Gastrocnemius medialis (tissue), 4 donors: ENCODE data around the gene ZFAND6. TPM values are rescaled to one million over a fixed set of nuclear protein-coding genes. Genes with fewer than 3 reads are reported as not detected.

Source experiments
- ATAC-seq, 2 donors: fragments of 150-250 bp; one replicate each; pipeline ENCODE4 v1.9.1; 2016
- DNase-seq, 2 donors: peaks; one replicate each; pipeline ENCODE4 v3.0.0-alpha.2; 2019
- H3K27ac ChIP-seq, 4 donors: fragments of 200-600 bp; sonication (generic); 1 replicate in 1 of 4; 2 replicates in 3 of 4; pipeline ENCODE4 v1.5.1; 2016 to 2018; ENCODE audit warnings: mild to moderate bottlenecking in 2 of 4, moderate library complexity in 1 of 4
- H3K27me3 ChIP-seq, 3 donors: fragments of 200-600 bp; sonication (generic) in 2 of 3; 1 replicate in 1 of 3; 2 replicates in 2 of 3; pipeline versions ENCODE4 v1.5.1 to v1.6.0; 2016 to 2019; ENCODE audit warnings: mild to moderate bottlenecking in 1 of 3, moderate library complexity in 1 of 3
- H3K36me3 ChIP-seq, 2 donors: fragments of 200-600 bp; sonication (generic) in 1 of 2; one replicate each; pipeline ENCODE4 v1.5.1; 2017 to 2018
- H3K4me1 ChIP-seq, 2 donors: fragments of 200-600 bp; sonication (generic) in 1 of 2; one replicate each; pipeline ENCODE4 v1.5.1; 2016 to 2017; ENCODE audit warnings: mild to moderate bottlenecking in 2 of 2
- H3K4me3 ChIP-seq, 4 donors: fragments of 200-600 bp; sonication (generic) in 3 of 4; 1 replicate in 1 of 4; 2 replicates in 3 of 4; pipeline ENCODE4 v1.5.1; 2016 to 2019; ENCODE audit warnings: mild to moderate bottlenecking in 2 of 4
- H3K9me3 ChIP-seq, 3 donors: fragments of 200-600 bp; sonication (generic) in 2 of 3; 1 replicate in 1 of 3; 2 replicates in 2 of 3; pipeline ENCODE4 v1.5.1; 2016 to 2019
- POLR2A ChIP-seq, 2 donors: fragments of 450-650 bp; IDR thresholded peaks; one replicate each; pipeline ENCODE4 v1.6.1; 2017; ENCODE audit warnings: antibody characterized with exemption in 2 of 2, mild to moderate bottlenecking in 2 of 2, moderate library complexity in 2 of 2
- in situ Hi-C, 4 donors: fragments of 200-750 bp; cut with MboI; loops; one replicate each; pipeline versions ENCODE4 v1.15.0 to v1.8.0; 2017; ENCODE audit warnings: low sequenced_read_pairs in 4 of 4
- intact Hi-C: fragments of 100-400 bp; cut with DNase I; formaldehyde crosslinking; loops from one replicate; pipeline ENCODE4 v1.15.1; 2023; ENCODE audit warnings: low total_unique reads
- total RNA-seq, 4 donors: library from RNA; depleted of rRNA; stranded (reverse); fragments of >200 nt; gene quantifications; one replicate each; pipeline versions ENCODE4 v1.1.0 to v1.2.3, GENCODE V29; 2016
- TF ChIP-seq, protein P1 (sequence below), 5 experiments: fragments of 450-650 bp in 3 of 5; fragments of 200-600 bp in 2 of 5; sonication (generic) in 2 of 5; IDR thresholded peaks in 4 of 5; conservative IDR thresholded peaks in 1 of 5; 1 replicate in 4 of 5; 2 replicates in 1 of 5; pipeline ENCODE4 v1.5.1; 2016 to 2019; ENCODE audit warnings: antibody characterized with exemption in 5 of 5, mild to moderate bottlenecking in 3 of 5, moderate library complexity in 3 of 5

The ZFAND6 gene
- total RNA-seq, 4 donors from 2014 or later, result 95.4 to 196 (median 146) TPM

DNA sequence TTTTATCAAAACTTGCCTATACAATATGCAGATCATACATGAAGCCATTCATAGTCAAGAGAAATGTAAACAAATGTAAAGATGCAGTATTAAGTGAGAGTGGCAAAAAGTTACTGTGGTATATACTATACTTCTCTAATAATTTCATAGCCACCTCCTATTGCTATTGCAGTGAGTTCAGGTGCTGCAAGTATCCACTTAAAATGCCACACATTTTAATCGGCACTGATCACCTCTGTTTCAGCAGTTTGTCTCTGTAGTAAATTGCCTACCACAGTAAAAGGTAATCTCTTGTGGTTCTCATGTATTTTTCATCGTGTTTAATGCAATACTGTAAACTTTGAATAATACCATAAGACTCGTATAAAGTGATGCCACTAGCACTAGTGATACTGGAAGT is 72.9 kb downstream of the ZFAND6 start:
- Histone ChIP-seq H3K4me3 (no peak overlapping the region), H3K4me1 (no peaks in the 10 kb centered on the region), H3K9me3 (no peaks in the 10 kb centered on the region), H3K27ac (no peak overlapping the region), H3K27me3 (no peaks in the 10 kb centered on the region), H3K36me3 (peaks cover 0 to 38% of the 10 kb centered on the region in 2 donors)
- ATAC-seq (no peak), DNase-seq (no peak)
- TF ChIP-seq, protein P1, sequence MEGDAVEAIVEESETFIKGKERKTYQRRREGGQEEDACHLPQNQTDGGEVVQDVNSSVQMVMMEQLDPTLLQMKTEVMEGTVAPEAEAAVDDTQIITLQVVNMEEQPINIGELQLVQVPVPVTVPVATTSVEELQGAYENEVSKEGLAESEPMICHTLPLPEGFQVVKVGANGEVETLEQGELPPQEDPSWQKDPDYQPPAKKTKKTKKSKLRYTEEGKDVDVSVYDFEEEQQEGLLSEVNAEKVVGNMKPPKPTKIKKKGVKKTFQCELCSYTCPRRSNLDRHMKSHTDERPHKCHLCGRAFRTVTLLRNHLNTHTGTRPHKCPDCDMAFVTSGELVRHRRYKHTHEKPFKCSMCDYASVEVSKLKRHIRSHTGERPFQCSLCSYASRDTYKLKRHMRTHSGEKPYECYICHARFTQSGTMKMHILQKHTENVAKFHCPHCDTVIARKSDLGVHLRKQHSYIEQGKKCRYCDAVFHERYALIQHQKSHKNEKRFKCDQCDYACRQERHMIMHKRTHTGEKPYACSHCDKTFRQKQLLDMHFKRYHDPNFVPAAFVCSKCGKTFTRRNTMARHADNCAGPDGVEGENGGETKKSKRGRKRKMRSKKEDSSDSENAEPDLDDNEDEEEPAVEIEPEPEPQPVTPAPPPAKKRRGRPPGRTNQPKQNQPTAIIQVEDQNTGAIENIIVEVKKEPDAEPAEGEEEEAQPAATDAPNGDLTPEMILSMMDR (IDR thresholded peaks at IDR 0.05 in 4 of 5, conservative IDR thresholded peaks at IDR 0.05 in 1 of 5), result no peak
- intact Hi-C loops (no loop called here), in situ Hi-C loops (no loop called here)

DNA sequence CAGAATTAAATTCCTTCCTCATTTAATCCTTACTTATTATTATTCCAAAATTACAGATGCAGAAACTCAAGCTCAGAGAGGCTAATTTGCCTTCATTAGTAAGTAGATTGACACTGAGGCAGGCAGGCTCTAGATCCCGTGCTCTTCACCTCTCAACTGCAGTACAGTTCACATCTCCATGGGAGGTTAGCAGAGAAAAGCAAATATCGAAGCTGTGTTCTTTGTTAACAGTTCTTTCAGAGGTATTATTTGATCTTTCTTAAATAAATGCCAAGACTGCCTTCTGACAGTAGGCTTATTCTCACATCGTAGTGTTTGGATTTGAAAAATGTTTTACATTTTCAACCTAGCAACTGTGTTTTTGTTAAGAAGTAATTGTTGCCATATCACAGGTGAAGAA is 77.4 kb downstream of the ZFAND6 start:
- in situ Hi-C loops, result no loop called here
- no peaks in the 10 kb centered on the region for H3K9me3 ChIP-seq
- no peak for DNase-seq
- H3K27ac ChIP-seq, result no peak overlapping the region
- H3K27me3 ChIP-seq, result no peaks in the 10 kb centered on the region
- H3K4me1 ChIP-seq, result no peaks in the 10 kb centered on the region
- ATAC-seq, result no peak
- H3K36me3 ChIP-seq, result peaks cover 0 to 34% of the 10 kb centered on the region in 2 donors
- TF ChIP-seq, protein P1 (IDR thresholded peaks at IDR 0.05 in 4 of 5, conservative IDR thresholded peaks at IDR 0.05 in 1 of 5), result no peak
- no peak for TF ChIP-seq POLR2A (IDR thresholded peaks at IDR 0.05)
- intact Hi-C loops, result no loop called here
- H3K4me3 ChIP-seq, result no peak overlapping the region

DNA sequence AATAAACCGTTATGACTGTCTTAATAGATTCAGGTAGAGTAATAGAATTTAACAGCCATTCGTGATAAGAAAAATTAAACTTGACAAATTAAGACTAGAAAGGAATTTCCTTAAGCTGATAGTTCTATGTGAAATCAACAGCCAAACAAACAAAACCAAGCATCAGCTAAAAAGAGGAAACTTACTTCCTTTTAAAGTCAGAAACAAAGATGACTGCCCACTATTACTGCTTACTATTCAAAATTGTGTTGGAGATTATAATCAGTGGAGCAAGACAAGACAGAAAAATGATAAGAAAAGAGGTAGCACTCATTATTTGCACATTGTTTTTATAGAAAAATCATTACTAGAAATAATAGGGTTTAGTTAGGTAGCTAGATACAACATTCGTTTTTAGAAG is 79.5 kb downstream of the ZFAND6 start:
- Histone ChIP-seq H3K4me1 (no peaks in the 10 kb centered on the region), H3K4me3 (no peak overlapping the region), H3K9me3 (no peaks in the 10 kb centered on the region), H3K36me3 (peaks cover 0 to 22% of the 10 kb centered on the region in 2 donors), H3K27ac (no peak overlapping the region), H3K27me3 (no peaks in the 10 kb centered on the region)
- DNase-seq, result no peak
- intact Hi-C loops, result no loop called here
- no peak for ATAC-seq
- TF ChIP-seq POLR2A (IDR thresholded peaks at IDR 0.05), result no peak
- TF ChIP-seq, protein P1 (IDR thresholded peaks at IDR 0.05 in 4 of 5, conservative IDR thresholded peaks at IDR 0.05 in 1 of 5), result no peak
- in situ Hi-C loops, result no loop called here

DNA sequence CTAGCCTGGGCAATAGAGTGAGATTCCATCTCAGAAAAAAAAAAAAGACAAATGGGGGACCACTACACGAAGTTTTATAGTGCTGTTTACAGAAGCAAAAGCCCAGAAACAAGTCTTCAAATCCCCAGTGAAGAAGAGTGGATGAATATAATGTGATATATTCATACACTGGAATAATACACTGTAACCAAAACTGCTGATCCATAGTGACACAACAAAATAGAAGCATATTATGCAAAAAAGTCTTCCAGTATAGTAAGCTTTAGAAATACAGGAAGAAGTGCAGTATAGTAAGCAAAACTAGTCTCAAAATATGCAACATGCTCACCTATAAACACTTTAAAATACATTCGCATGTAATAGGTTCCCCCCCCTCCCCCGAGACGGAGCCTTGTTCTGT is 81.4 kb downstream of the ZFAND6 start:
- no peaks in the 10 kb centered on the region for H3K27me3 ChIP-seq
- H3K36me3 ChIP-seq, result peaks cover 0 to 5% of the 10 kb centered on the region in 2 donors
- H3K27ac ChIP-seq, result no peak overlapping the region
- ATAC-seq, result no peak
- intact Hi-C loops, result no loop called here
- H3K9me3 ChIP-seq, result no peaks in the 10 kb centered on the region
- in situ Hi-C loops, result loop anchor here in 2 of 4 donors (10.0 kb wide), 2 partner anchors 66 to 76 kb away; no protein-coding TSS in a partner anchor
- H3K4me1 ChIP-seq, result no peaks in the 10 kb centered on the region
- no peak for DNase-seq
- no peak overlapping the region for H3K4me3 ChIP-seq
- no peak for TF ChIP-seq POLR2A (IDR thresholded peaks at IDR 0.05)
- TF ChIP-seq, protein P1 (IDR thresholded peaks at IDR 0.05 in 4 of 5, conservative IDR thresholded peaks at IDR 0.05 in 1 of 5), result no peak
